HL-60 (cell line): ENCODE measurements around the gene TRABD.

Source experiments
- DNase-seq, 2 experiments: peaks; one replicate each; pipeline ENCODE4 v3.0.0-alpha.2; 2010 to 2020; ENCODE audit warnings: low read depth in 1 of 2, low spot score in 1 of 2
- H3K27ac ChIP-seq: fragments of 250-450 bp; sonication (Bioruptor Pico); replicated peaks from 2 replicates; pipeline ENCODE4 v1.5.1; 2020; ENCODE audit warnings: mild to moderate bottlenecking, moderate library complexity
- H3K27me3 ChIP-seq: fragments of 250-450 bp; sonication (Bioruptor Pico); 2 replicates; pipeline ENCODE4 v1.5.1; 2021; ENCODE audit warnings: mild to moderate bottlenecking, moderate library complexity; ENCODE audit not compliant: insufficient read depth, poor library complexity, severe bottlenecking
- H3K4me3 ChIP-seq: replicated peaks from 2 replicates; pipeline ENCODE4 v1.5.1; 2011; ENCODE audit warnings: mild to moderate bottlenecking, control low read depth, low read length; ENCODE audit not compliant: insufficient read depth
- CTCF ChIP-seq: IDR thresholded peaks from one replicate; pipeline ENCODE4 v1.5.1; 2011; ENCODE audit warnings: low read length, control low read depth, inconsistent platforms; ENCODE audit not compliant: insufficient read depth
- GABPA ChIP-seq: IDR thresholded peaks from 2 replicates; pipeline ENCODE4 v1.6.1; 2012; ENCODE audit warnings: low read depth
- POLR2AphosphoS5 ChIP-seq: IDR thresholded peaks from 2 replicates; pipeline ENCODE4 v1.6.1; 2012; ENCODE audit warnings: low read depth
- REST ChIP-seq: IDR thresholded peaks from 2 replicates; pipeline ENCODE4 v1.6.1; 2012; ENCODE audit warnings: low read depth; ENCODE audit not compliant: insufficient replicate concordance
- SPI1 ChIP-seq: IDR thresholded peaks from 2 replicates; pipeline ENCODE4 v1.6.1; 2012; ENCODE audit warnings: low read depth, mild to moderate bottlenecking, borderline replicate concordance

TRABD gene

GRCh38 chr22:50138988-50139387 is 46.7 kb upstream of the TRABD start:
- TF ChIP-seq CTCF (no peak), GABPA (no peak), REST (no peak), POLR2AphosphoS5 (no peak), SPI1 (no peak)
- H3K27me3 ChIP-seq, result no peaks in the 10 kb centered on the region
- no peak overlapping the region for H3K4me3 ChIP-seq
- DNase-seq, result no peak
- no peak overlapping the region for H3K27ac ChIP-seq

GRCh38 chr22:50139843-50140415 is 45.8 kb upstream of the TRABD start:
- no peak overlapping the region for H3K4me3 ChIP-seq
- DNase-seq, result no peak
- no peak overlapping the region for H3K27ac ChIP-seq
- TF ChIP-seq POLR2AphosphoS5 (no peak), CTCF (no peak), SPI1 (no peak), GABPA (no peak), REST (no peak)
- H3K27me3 ChIP-seq, result no peaks in the 10 kb centered on the region

GRCh38 chr22:50140615-50141014 is 45.1 kb upstream of the TRABD start:
- H3K27me3 ChIP-seq, result no peaks in the 10 kb centered on the region
- TF ChIP-seq SPI1 (no peak), CTCF (no peak), POLR2AphosphoS5 (no peak), REST (no peak), GABPA (no peak)
- H3K4me3 ChIP-seq, result no peak overlapping the region
- DNase-seq, result no peak
- H3K27ac ChIP-seq, result no peak overlapping the region
